Liver (tissue), 9 donors: ENCODE results near the gene PLXNA3. TPM values are rescaled to one million over a fixed set of nuclear protein-coding genes. Genes with fewer than 3 reads are reported as not detected.

Experiments used
- DNase-seq: peaks from one replicate; pipeline ENCODE4 v3.0.0-alpha.2; 2017; ENCODE audit warnings: low spot score
- H3K27ac ChIP-seq, 2 donors: one replicate each; pipeline ENCODE4 v1.7.0; 2013; ENCODE audit warnings: inconsistent platforms in 2 of 2, low read length in 2 of 2, control low read depth in 1 of 2, low read depth in 1 of 2, mild to moderate bottlenecking in 1 of 2
- H3K27me3 ChIP-seq, 4 donors: one replicate each; pipeline versions ENCODE4 v1.6.1 to v1.7.0; 2013; ENCODE audit warnings: low read length in 3 of 4, inconsistent platforms in 1 of 4, mild to moderate bottlenecking in 1 of 4, moderate library complexity in 1 of 4; ENCODE audit not compliant: control insufficient read depth in 4 of 4, insufficient read depth in 4 of 4
- H3K36me3 ChIP-seq, 4 donors: one replicate each; pipeline versions ENCODE4 v1.6.1 to v1.7.0; 2013; ENCODE audit warnings: low read length in 3 of 4, mild to moderate bottlenecking in 3 of 4, low read depth in 1 of 4, moderate library complexity in 1 of 4; ENCODE audit not compliant: control insufficient read depth in 4 of 4, insufficient read depth in 3 of 4
- H3K4me1 ChIP-seq, 4 donors: one replicate each; pipeline versions ENCODE4 v1.6.1 to v1.7.0; 2013; ENCODE audit warnings: low read length in 3 of 4, mild to moderate bottlenecking in 3 of 4, moderate library complexity in 1 of 4; ENCODE audit not compliant: control insufficient read depth in 4 of 4, insufficient read depth in 4 of 4
- H3K4me3 ChIP-seq, 3 donors: one replicate each; pipeline versions ENCODE4 v1.6.1 to v1.7.0; 2013; ENCODE audit warnings: low read length in 3 of 3, control low read depth in 1 of 3, low read depth in 1 of 3, mild to moderate bottlenecking in 1 of 3
- H3K9ac ChIP-seq, 2 donors: one replicate each; pipeline ENCODE4 v1.7.0; 2013; ENCODE audit warnings: low read length in 2 of 2, mild to moderate bottlenecking in 2 of 2, moderate library complexity in 2 of 2, control low read depth in 1 of 2, low read depth in 1 of 2
- H3K9me3 ChIP-seq, 4 donors: one replicate each; pipeline versions ENCODE4 v1.6.1 to v1.7.0; 2013; ENCODE audit warnings: low read length in 3 of 4; ENCODE audit not compliant: control insufficient read depth in 4 of 4
- ATF3 ChIP-seq: IDR thresholded peaks from 2 replicates; pipeline ENCODE4 v1.6.1; 2016; ENCODE audit warnings: antibody characterized with exemption
- CTCF ChIP-seq: fragments of 150-350 bp; IDR thresholded peaks from 2 replicates; pipeline ENCODE4 v1.5.1; 2017; ENCODE audit warnings: improper control_type of control experiment, low read depth, low read length; ENCODE audit not compliant: missing input control
- EGR1 ChIP-seq, 2 donors: IDR thresholded peaks; 2 replicates each; pipeline ENCODE4 v1.6.1; 2016 to 2018; ENCODE audit warnings: antibody characterized with exemption in 2 of 2, low read depth in 2 of 2
- FOXA1 ChIP-seq: IDR thresholded peaks from 2 replicates; pipeline ENCODE4 v1.6.1; 2016; ENCODE audit warnings: antibody characterized with exemption
- GABPA ChIP-seq, 2 donors: IDR thresholded peaks in 1 of 2; conservative IDR thresholded peaks in 1 of 2; 2 replicates each; pipeline ENCODE4 v1.6.1; 2016; ENCODE audit warnings: antibody characterized with exemption in 2 of 2, mild to moderate bottlenecking in 1 of 2, moderate library complexity in 1 of 2
- HNF4A ChIP-seq, 2 donors: conservative IDR thresholded peaks; 2 replicates each; pipeline ENCODE4 v1.6.1; 2016; ENCODE audit warnings: antibody characterized with exemption in 2 of 2, mild to moderate bottlenecking in 2 of 2
- HNF4G ChIP-seq: IDR thresholded peaks from 2 replicates; pipeline ENCODE4 v1.6.1; 2016; ENCODE audit warnings: antibody characterized with exemption
- JUND ChIP-seq, 2 donors: IDR thresholded peaks; 2 replicates each; pipeline ENCODE4 v1.6.1; 2016; ENCODE audit warnings: antibody characterized with exemption in 2 of 2
- MAX ChIP-seq: IDR thresholded peaks from 2 replicates; pipeline ENCODE4 v1.6.1; 2016; ENCODE audit warnings: antibody characterized with exemption
- NR2F2 ChIP-seq: IDR thresholded peaks from 2 replicates; pipeline ENCODE4 v1.6.1; 2016; ENCODE audit warnings: antibody characterized with exemption
- RAD21 ChIP-seq, 2 donors: IDR thresholded peaks; 2 replicates each; pipeline ENCODE4 v1.6.1; 2016; ENCODE audit warnings: antibody characterized with exemption in 2 of 2, mild to moderate bottlenecking in 2 of 2
- REST ChIP-seq: IDR thresholded peaks from 2 replicates; pipeline ENCODE4 v1.6.1; 2016; ENCODE audit warnings: antibody characterized with exemption, mild to moderate bottlenecking
- RXRA ChIP-seq, 2 donors: IDR thresholded peaks; 2 replicates each; pipeline ENCODE4 v1.6.1; 2017 to 2018; ENCODE audit warnings: antibody characterized with exemption in 2 of 2, mild to moderate bottlenecking in 1 of 2
- SP1 ChIP-seq: IDR thresholded peaks from 2 replicates; pipeline ENCODE4 v1.6.1; 2018; ENCODE audit warnings: antibody characterized with exemption, mild to moderate bottlenecking
- YY1 ChIP-seq: IDR thresholded peaks from 2 replicates; pipeline ENCODE4 v1.6.1; 2016; ENCODE audit warnings: antibody characterized with exemption, mild to moderate bottlenecking
- ZBTB33 ChIP-seq: IDR thresholded peaks from 2 replicates; pipeline ENCODE4 v1.6.1; 2016; ENCODE audit warnings: antibody characterized with exemption
- WGBS: extraction: QIAGEN DNeasy Blood & Tissue Kit; methylation state at CpG from one replicate; pipeline ENCODE4 v1.1.7; 2013; 5-methylcytosine and 5-hydroxymethylcytosine counted together
- polyA plus RNA-seq, 2 donors: library from polyadenylated mRNA; stranded (reverse) in 1 of 2; unstranded in 1 of 2; fragments of 200-250 nt in 1 of 2; fragments of >200 nt in 1 of 2; fragmentation: Nextera tagmentation in 1 of 2; extraction: Ambion mirVana in 1 of 2; gene quantifications; one replicate each; pipeline versions ENCODE4 v1.2.1 to v1.2.3, GENCODE V29; 2013 to 2015
- total RNA-seq, 2 donors: library from RNA; depleted of rRNA; stranded (reverse); fragments of >200 nt; gene quantifications; one replicate each; pipeline ENCODE4 v1.2.3, GENCODE V29; 2014
- donor health status: healthy.
- donor health status: healthy.
- donor health status: healthy.
- donor health status: healthy.
- donor health status: healthy.

PLXNA3 gene
- total and polyA plus RNA-seq, 4 donors, result 1.1 to 1.7 (median 1.5) TPM

GRCh38 chrX:154440623-154441357 lies 17.3 kb upstream of the PLXNA3 start:
- Histone ChIP-seq H3K4me3 (no peak overlapping the region), H3K9ac (no peak overlapping the region), H3K27ac (no peak overlapping the region), H3K27me3 (no peaks in the 10 kb centered on the region), H3K36me3 (peaks cover 0 to 7% (median 2%) of the 10 kb centered on the region in 4 donors), H3K9me3 (no peaks in the 10 kb centered on the region), H3K4me1 (peaks cover 14 to 30% (median 22%) of the 10 kb centered on the region in 4 donors)
- no peak for DNase-seq
- WGBS, result 92% methylated on average over 17 of the region's 17 CpGs
- TF ChIP-seq YY1 (no peak), JUND (IDR thresholded peaks at IDR 0.05) (no peak), GABPA (IDR thresholded peaks at IDR 0.05 in 1 of 2, conservative IDR thresholded peaks at IDR 0.05 in 1 of 2) (no peak), ATF3 (no peak), RXRA (IDR thresholded peaks at IDR 0.05) (no peak), MAX (no peak), HNF4G (no peak), HNF4A (conservative IDR thresholded peaks at IDR 0.05) (no peak), RAD21 (IDR thresholded peaks at IDR 0.05) (no peak), FOXA1 (no peak), ZBTB33 (no peak), REST (no peak), CTCF (no peak), NR2F2 (no peak), EGR1 (IDR thresholded peaks at IDR 0.05; ENCODE audit: low read depth in 2 of 2) (no peak), SP1 (no peak)
